ENCODE data around the gene PRKAR2B. TPM values are rescaled to one million over a fixed set of nuclear protein-coding genes. Genes with fewer than 3 reads are reported as not detected.

The PRKAR2B gene
- total RNA-seq, 3 donors from 2014 or later (not counting 1 experiment from before 2014, with no cell fraction given), result 2.1 to 14.3 (median 4.0) TPM

- Histone ChIP-seq H3K36me3 (ENCODE audit: control insufficient read depth, insufficient read depth, low read length) (no peaks in the 10 kb centered on the region), H3K4me1 (ENCODE audit: control insufficient read depth, insufficient read depth, low read length) (peaks cover 16% of the 10 kb centered on the region), H3K9me3 (ENCODE audit: control insufficient read depth, insufficient read depth, low read length) (peaks cover 3% of the 10 kb centered on the region), H3K4me3 (ENCODE audit: low read length) (no peak overlapping the region), H3K27me3 (ENCODE audit: control insufficient read depth, insufficient read depth, low read length) (no peaks in the 10 kb centered on the region), H3K27ac (ENCODE audit: low read length) (no peak overlapping the region)
- H3K27me3 Mint-ChIP-seq (ENCODE audit: low read depth in 2 of 2), result peaks cover 5 to 6% of the 10 kb centered on the region in 2 donors
- no peak for DNase-seq
- ATAC-seq, result no peak
- peaks cover 10% of the 10 kb centered on the region for H3K36me3 Mint-ChIP-seq
- H3K4me1 Mint-ChIP-seq, result peaks cover 6 to 11% of the 10 kb centered on the region in 2 donors
- intact Hi-C loops (cut with micrococcal nuclease), result no loop called here
- no peak overlapping the region for H3K27ac Mint-ChIP-seq
- no CpG with 5 or more reads among the region's 1 CpG for WGBS (ENCODE audit: insufficient coverage)
- no peak overlapping the region for H3K4me3 Mint-ChIP-seq
- no peaks in the 10 kb centered on the region for H3K9me3 Mint-ChIP-seq
- TF ChIP-seq CTCF (IDR thresholded peaks at IDR 0.05), result no peak
Measured at GRCh38 chr7:107100824-107101223, 56.3 kb downstream of the PRKAR2B start.

- H3K4me1 Mint-ChIP-seq, result peaks cover 6 to 11% of the 10 kb centered on the region in 2 donors
- no peaks in the 10 kb centered on the region for H3K9me3 Mint-ChIP-seq
- H3K36me3 Mint-ChIP-seq, result peaks cover 10% of the 10 kb centered on the region
- peaks cover 0 to 3% of the 10 kb centered on the region in 2 donors for H3K27me3 Mint-ChIP-seq (ENCODE audit: low read depth in 2 of 2)
- 17% methylated on average over 4 of the region's 4 CpGs for WGBS (ENCODE audit: insufficient coverage)
- DNase-seq, result peak; percentile 35 to 46
- intact Hi-C loops (cut with micrococcal nuclease), result loop anchor here (1.0 kb wide), 1 partner anchor 23 kb away; no protein-coding TSS in a partner anchor
- no peaks in the 10 kb centered on the region for H3K36me3 ChIP-seq (ENCODE audit: control insufficient read depth, insufficient read depth, low read length)
- H3K4me3 Mint-ChIP-seq, result peak overlapping the region; percentile 55
- H3K27me3 ChIP-seq (ENCODE audit: control insufficient read depth, insufficient read depth, low read length), result no peaks in the 10 kb centered on the region
- peaks cover 16% of the 10 kb centered on the region for H3K4me1 ChIP-seq (ENCODE audit: control insufficient read depth, insufficient read depth, low read length)
- no peak for TF ChIP-seq CTCF (IDR thresholded peaks at IDR 0.05)
- H3K27ac Mint-ChIP-seq, result peak overlapping the region; percentile 76 to 84
- peaks cover 3% of the 10 kb centered on the region for H3K9me3 ChIP-seq (ENCODE audit: control insufficient read depth, insufficient read depth, low read length)
- peak; percentile 90 to 97 (median 92) for ATAC-seq
- H3K27ac ChIP-seq (ENCODE audit: low read length), result peak overlapping the region; percentile 60
- no peak overlapping the region for H3K4me3 ChIP-seq (ENCODE audit: low read length)
Measured at GRCh38 chr7:107103369-107103768, 58.9 kb downstream of the PRKAR2B start.

GRCh38 chr7:107104801-107105200 is 60.3 kb downstream of the PRKAR2B start:
- H3K27me3 Mint-ChIP-seq (ENCODE audit: low read depth in 2 of 2), result peaks cover 0 to 3% of the 10 kb centered on the region in 2 donors
- Histone ChIP-seq H3K4me1 (ENCODE audit: control insufficient read depth, insufficient read depth, low read length) (peaks cover 16% of the 10 kb centered on the region), H3K9me3 (ENCODE audit: control insufficient read depth, insufficient read depth, low read length) (no peaks in the 10 kb centered on the region), H3K27ac (ENCODE audit: low read length) (no peak overlapping the region), H3K36me3 (ENCODE audit: control insufficient read depth, insufficient read depth, low read length) (no peaks in the 10 kb centered on the region), H3K4me3 (ENCODE audit: low read length) (no peak overlapping the region), H3K27me3 (ENCODE audit: control insufficient read depth, insufficient read depth, low read length) (no peaks in the 10 kb centered on the region)
- intact Hi-C loops (cut with micrococcal nuclease), result no loop called here
- H3K4me1 Mint-ChIP-seq, result peaks cover 6 to 11% of the 10 kb centered on the region in 2 donors
- H3K9me3 Mint-ChIP-seq, result no peaks in the 10 kb centered on the region
- DNase-seq, result no peak
- no peak for ATAC-seq
- no peak overlapping the region for H3K4me3 Mint-ChIP-seq
- H3K27ac Mint-ChIP-seq, result peak overlapping the region; percentile 19 to 71
- TF ChIP-seq CTCF (IDR thresholded peaks at IDR 0.05), result no peak
- 91% methylated on average over 4 of the region's 4 CpGs for WGBS (ENCODE audit: insufficient coverage)
- H3K36me3 Mint-ChIP-seq, result peaks cover 10% of the 10 kb centered on the region
